H9 (cell line): Measurements from ENCODE around the gene TMCC2. TPM values are rescaled to one million over a fixed set of nuclear protein-coding genes. Genes with fewer than 3 reads are reported as not detected.

Experiments
- DNase-seq: peaks from one replicate; pipeline ENCODE4 v3.0.0-alpha.2; 2017
- H2AFZ ChIP-seq: one replicate; pipeline ENCODE4 v1.6.1; 2013; ENCODE audit warnings: mild to moderate bottlenecking, low read length, control low read depth, moderate library complexity
- H2AK5ac ChIP-seq: 2 replicates; pipeline ENCODE4 v1.6.1; 2013; ENCODE audit warnings: low read length, control low read depth, mixed read lengths; ENCODE audit not compliant: insufficient read length
- H2BK120ac ChIP-seq: one replicate; pipeline ENCODE4 v1.6.1; 2013; ENCODE audit warnings: low read depth, mild to moderate bottlenecking, low read length, control low read depth, inconsistent platforms; ENCODE audit not compliant: poor library complexity, severe bottlenecking
- H2BK12ac ChIP-seq: 2 replicates; pipeline ENCODE4 v1.6.1; 2013; ENCODE audit warnings: low read length, control low read depth, mixed read lengths, low read depth; ENCODE audit not compliant: insufficient read length
- H2BK15ac ChIP-seq: 2 replicates; pipeline ENCODE4 v1.6.1; 2013; ENCODE audit warnings: low read depth, low read length, control low read depth
- H2BK20ac ChIP-seq: one replicate; pipeline ENCODE4 v1.6.1; 2013; ENCODE audit warnings: low read depth, mild to moderate bottlenecking, low read length, control low read depth, inconsistent platforms; ENCODE audit not compliant: poor library complexity, severe bottlenecking
- H2BK5ac ChIP-seq: 2 replicates; pipeline ENCODE4 v1.6.1; 2013; ENCODE audit warnings: low read length, control low read depth, mixed read lengths; ENCODE audit not compliant: insufficient read length
- H3K14ac ChIP-seq: 2 replicates; pipeline ENCODE4 v1.6.1; 2013; ENCODE audit warnings: low read length, control low read depth; ENCODE audit not compliant: insufficient read depth
- H3K18ac ChIP-seq: 2 replicates; pipeline ENCODE4 v1.6.1; 2013; ENCODE audit warnings: low read depth, mild to moderate bottlenecking, mixed read lengths, low read length, control low read depth; ENCODE audit not compliant: insufficient read length
- H3K23ac ChIP-seq: 2 replicates; pipeline ENCODE4 v1.6.1; 2013; ENCODE audit warnings: low read length, control low read depth, mixed read lengths, low read depth; ENCODE audit not compliant: insufficient read length
- H3K23me2 ChIP-seq: 2 replicates; pipeline ENCODE4 v1.6.1; 2013; ENCODE audit warnings: low read depth, mild to moderate bottlenecking, mixed read lengths, low read length, control low read depth; ENCODE audit not compliant: insufficient read length, poor library complexity, severe bottlenecking
- H3K27ac ChIP-seq: 2 replicates; pipeline ENCODE4 v1.5.1; 2013; ENCODE audit warnings: low read length, control low read depth, mixed read lengths, low read depth; ENCODE audit not compliant: insufficient read length
- H3K27me3 ChIP-seq: 2 replicates; pipeline ENCODE4 v1.6.1; 2013; ENCODE audit warnings: low read length, control low read depth, inconsistent platforms; ENCODE audit not compliant: insufficient read depth
- H3K4ac ChIP-seq: 2 replicates; pipeline ENCODE4 v1.6.1; 2013; ENCODE audit warnings: low read depth, mild to moderate bottlenecking, control low read depth, inconsistent platforms, low read length, moderate library complexity
- H3K4me1 ChIP-seq: 2 replicates; pipeline ENCODE4 v1.6.1; 2013; ENCODE audit warnings: low read length, control low read depth, inconsistent platforms; ENCODE audit not compliant: insufficient read depth
- H3K4me2 ChIP-seq: 2 replicates; pipeline ENCODE4 v1.6.1; 2013; ENCODE audit warnings: low read length, control low read depth, mixed read lengths; ENCODE audit not compliant: insufficient read length, insufficient read depth
- H3K56ac ChIP-seq: 2 replicates; pipeline ENCODE4 v1.6.1; 2013; ENCODE audit warnings: low read depth, mild to moderate bottlenecking, mixed read lengths, low read length, control low read depth; ENCODE audit not compliant: insufficient read length
- H3K79me1 ChIP-seq: 2 replicates; pipeline ENCODE4 v1.6.1; 2013; ENCODE audit warnings: low read depth, mild to moderate bottlenecking, moderate library complexity, low read length, control low read depth, inconsistent platforms; ENCODE audit not compliant: insufficient read depth, poor library complexity, severe bottlenecking
- H3K79me2 ChIP-seq: 2 replicates; pipeline ENCODE4 v1.6.1; 2013; ENCODE audit warnings: low read length, control low read depth, inconsistent platforms; ENCODE audit not compliant: insufficient read depth
- H3K9ac ChIP-seq: 2 replicates; pipeline ENCODE4 v1.6.1; 2013; ENCODE audit warnings: low read length, control low read depth, mixed read lengths; ENCODE audit not compliant: insufficient read length; ENCODE audit errors: extremely low read depth
- H3K9me3 ChIP-seq: one replicate; pipeline ENCODE4 v1.6.1; 2013; ENCODE audit warnings: low read depth, low read length, inconsistent platforms; ENCODE audit not compliant: control insufficient read depth
- H3T11ph ChIP-seq: one replicate; pipeline ENCODE4 v1.6.1; 2013; ENCODE audit warnings: mild to moderate bottlenecking, low read length, control low read depth, inconsistent platforms
- H4K20me1 ChIP-seq: one replicate; pipeline ENCODE4 v1.6.1; 2013; ENCODE audit not compliant: control insufficient read depth, insufficient read length, insufficient read depth
- H4K5ac ChIP-seq: 2 replicates; pipeline ENCODE4 v1.6.1; 2013; ENCODE audit warnings: low read depth, mild to moderate bottlenecking, mixed read lengths, low read length, control low read depth; ENCODE audit not compliant: insufficient read length
- H4K8ac ChIP-seq: replicated peaks from 2 replicates; pipeline ENCODE4 v1.6.1; 2013; ENCODE audit warnings: low read length, control low read depth, mixed read lengths, low read depth; ENCODE audit not compliant: insufficient read length
- H4K91ac ChIP-seq: 2 replicates; pipeline ENCODE4 v1.6.1; 2013; ENCODE audit warnings: low read depth, mild to moderate bottlenecking, moderate library complexity, mixed read lengths, low read length, control low read depth; ENCODE audit not compliant: insufficient read length
- H3K27ac Mint-ChIP-seq, 3 experiments: 2 replicates in 2 of 3; 3 replicates in 1 of 3; pipeline ENCODE4 v1.8.0; 2020 to 2021; ENCODE audit warnings: mixed read lengths in 3 of 3, mild to moderate bottlenecking in 1 of 3, moderate library complexity in 1 of 3
- H3K27me3 Mint-ChIP-seq: 2 replicates; pipeline ENCODE4 v1.8.0; 2021; ENCODE audit warnings: low read depth, mild to moderate bottlenecking, moderate library complexity, mixed read lengths
- H3K36me3 Mint-ChIP-seq, 3 experiments: 2 replicates in 2 of 3; 3 replicates in 1 of 3; pipeline ENCODE4 v1.8.0; 2020 to 2021; ENCODE audit warnings: low read depth in 3 of 3, mixed read lengths in 3 of 3; ENCODE audit not compliant: insufficient read depth in 1 of 3
- H3K4me1 Mint-ChIP-seq, 2 experiments: 2 replicates each; pipeline ENCODE4 v1.8.0; 2020; ENCODE audit warnings: mixed read lengths in 2 of 2
- H3K4me3 Mint-ChIP-seq, 2 experiments: 2 replicates in 1 of 2; 3 replicates in 1 of 2; pipeline ENCODE4 v1.8.0; 2020 to 2021; ENCODE audit warnings: mild to moderate bottlenecking in 2 of 2, mixed read lengths in 2 of 2, moderate library complexity in 1 of 2
- H3K9me3 Mint-ChIP-seq, 2 experiments: 2 replicates in 1 of 2; 3 replicates in 1 of 2; pipeline ENCODE4 v1.8.0; 2020; ENCODE audit warnings: mild to moderate bottlenecking in 2 of 2, mixed read lengths in 2 of 2, moderate library complexity in 1 of 2
- WGBS: extraction: QIAGEN DNeasy Blood & Tissue Kit; methylation state at CpG from one replicate; pipeline ENCODE4 v1.1.7; 2013; ENCODE audit warnings: missing lambda C conversion rate, low lambda C conversion rate, mixed read lengths; ENCODE audit not compliant: insufficient read length; ENCODE audit errors: extremely low coverage; 5-methylcytosine and 5-hydroxymethylcytosine counted together
- total RNA-seq: library from RNA; stranded (reverse); gene quantifications from 2 replicates; pipeline ENCODE4 v1.2.1, GENCODE V29; 2021
- TF ChIP-seq, protein P1 (sequence below): fragments of 200-600 bp; sonication (generic); conservative IDR thresholded peaks from 3 replicates; pipeline ENCODE4 v1.8.0; 2021; ENCODE audit warnings: antibody characterized with exemption, mild to moderate bottlenecking

Gene TMCC2
- total RNA-seq, 1 experiment from 2014 or later = 11.7 TPM

DNA sequence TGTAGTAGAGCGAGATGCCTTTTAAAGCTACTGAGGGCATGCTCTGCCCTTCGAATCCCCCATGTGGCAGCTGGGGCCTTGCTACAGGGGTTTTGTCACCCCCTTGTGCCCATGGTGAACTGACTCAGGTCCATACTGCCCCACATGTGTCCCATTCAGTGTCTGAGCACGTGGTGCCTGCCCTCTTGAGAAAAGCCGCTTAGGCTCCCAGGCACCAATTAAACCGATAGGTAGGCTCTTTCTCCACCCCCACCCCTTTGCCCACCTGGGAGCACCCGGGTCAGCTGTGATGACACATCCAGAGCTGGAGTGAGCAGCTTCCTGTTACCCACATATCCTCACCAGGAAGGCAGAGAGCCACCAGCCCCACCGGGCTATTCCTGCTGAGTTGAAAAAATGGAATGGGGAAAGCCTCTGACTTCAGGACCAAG is 30.5 kb downstream of the TMCC2 start:
- TF ChIP-seq, protein P1, sequence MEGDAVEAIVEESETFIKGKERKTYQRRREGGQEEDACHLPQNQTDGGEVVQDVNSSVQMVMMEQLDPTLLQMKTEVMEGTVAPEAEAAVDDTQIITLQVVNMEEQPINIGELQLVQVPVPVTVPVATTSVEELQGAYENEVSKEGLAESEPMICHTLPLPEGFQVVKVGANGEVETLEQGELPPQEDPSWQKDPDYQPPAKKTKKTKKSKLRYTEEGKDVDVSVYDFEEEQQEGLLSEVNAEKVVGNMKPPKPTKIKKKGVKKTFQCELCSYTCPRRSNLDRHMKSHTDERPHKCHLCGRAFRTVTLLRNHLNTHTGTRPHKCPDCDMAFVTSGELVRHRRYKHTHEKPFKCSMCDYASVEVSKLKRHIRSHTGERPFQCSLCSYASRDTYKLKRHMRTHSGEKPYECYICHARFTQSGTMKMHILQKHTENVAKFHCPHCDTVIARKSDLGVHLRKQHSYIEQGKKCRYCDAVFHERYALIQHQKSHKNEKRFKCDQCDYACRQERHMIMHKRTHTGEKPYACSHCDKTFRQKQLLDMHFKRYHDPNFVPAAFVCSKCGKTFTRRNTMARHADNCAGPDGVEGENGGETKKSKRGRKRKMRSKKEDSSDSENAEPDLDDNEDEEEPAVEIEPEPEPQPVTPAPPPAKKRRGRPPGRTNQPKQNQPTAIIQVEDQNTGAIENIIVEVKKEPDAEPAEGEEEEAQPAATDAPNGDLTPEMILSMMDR = no peak
- no peak overlapping the region for H2AFZ ChIP-seq
- Mint-ChIP-seq H3K9me3 (no peaks in the 10 kb centered on the region), H3K4me3 (no peak overlapping the region), H3K36me3 (no peaks in the 10 kb centered on the region), H3K27me3 (no peaks in the 10 kb centered on the region; the same call in 1 of the 2 replicates), H3K27ac (no peak overlapping the region), H3K4me1 (peaks cover 43% of the 10 kb centered on the region in 2 experiments)
- H2BK20ac ChIP-seq = no peak overlapping the region
- no peaks in the 10 kb centered on the region for H3K27me3 ChIP-seq
- no peaks in the 10 kb centered on the region for H3K9me3 ChIP-seq
- no peak overlapping the region for H3K4ac ChIP-seq
- H2BK120ac ChIP-seq = no peak overlapping the region
- H3T11ph ChIP-seq = no peak overlapping the region
- no peak overlapping the region for H4K8ac ChIP-seq
- no peak for DNase-seq
- H4K5ac ChIP-seq = no peak overlapping the region
- no peak overlapping the region for H3K18ac ChIP-seq
- H3K4me1 ChIP-seq = peaks cover 8% of the 10 kb centered on the region
- H4K20me1 ChIP-seq = no peaks in the 10 kb centered on the region
- H2AK5ac ChIP-seq = no peak overlapping the region
- no peak overlapping the region for H3K4me2 ChIP-seq
- H3K9ac ChIP-seq = no peak overlapping the region
- no peak overlapping the region for H2BK5ac ChIP-seq
- H3K23me2 ChIP-seq = no peaks in the 10 kb centered on the region
- WGBS = no CpG with 5 or more reads among the region's 7 CpGs
- H4K91ac ChIP-seq = no peak overlapping the region
- no peak overlapping the region for H3K27ac ChIP-seq
- H2BK12ac ChIP-seq = no peak overlapping the region
- H3K14ac ChIP-seq = no peak overlapping the region
- H3K23ac ChIP-seq = no peak overlapping the region
- H3K56ac ChIP-seq = no peak overlapping the region
- H3K79me2 ChIP-seq = no peaks in the 10 kb centered on the region
- no peaks in the 10 kb centered on the region for H3K79me1 ChIP-seq
- H2BK15ac ChIP-seq = no peak overlapping the region
